AG08395 (cell line): ENCODE measurements around the gene C10orf143.

Experiments used
- DNase-seq: peaks from one replicate; pipeline ENCODE4 v3.0.0; 2012; ENCODE audit warnings: mixed read lengths, low spot score

Gene C10orf143

GRCh38 chr10:130014263-130015074, 96.2 kb downstream of the C10orf143 start:
- DNase-seq, result no peak
